ENCODE data around the gene WDR46.
"Not testable (repeated sequence)": the region's sequence is repeated elsewhere in the genome, so short reads cannot be mapped to it uniquely, and the experiment has no call there.

WDR46 gene

GRCh38 chr6:33273129-33273923, 15.7 kb downstream of the WDR46 start:
- Mint-ChIP-seq H3K9me3 (no peaks in the 10 kb centered on the region), H3K27ac (peak overlapping the region; percentile 100), H3K4me3 (peak overlapping the region; percentile 99), H3K27me3 (no peaks in the 10 kb centered on the region), H3K4me1 (peaks cover 68% of the 10 kb centered on the region), H3K36me3 (ENCODE audit: low read depth) (peaks cover 58% of the 10 kb centered on the region)
- ATAC-seq (no peak), DNase-seq (no peak)

- Mint-ChIP-seq H3K27me3 (no peaks in the 10 kb centered on the region), H3K4me1 (peaks cover 63% of the 10 kb centered on the region), H3K9me3 (no peaks in the 10 kb centered on the region), H3K36me3 (ENCODE audit: low read depth) (peaks cover 62% of the 10 kb centered on the region), H3K27ac (peak overlapping the region; percentile 100), H3K4me3 (peak overlapping the region; percentile 99)
- ATAC-seq: peak; percentile 1
- no peak for DNase-seq
Observed at GRCh38 chr6:33272275-33273128, 16.5 kb downstream of the WDR46 start.

- peak; percentile 83 for ATAC-seq
- peak within 1 kb of the TSS; percentile 100 for H3K27ac Mint-ChIP-seq
- peak; percentile 88 for DNase-seq
- peaks cover 60% of the 10 kb centered on the region for H3K4me1 Mint-ChIP-seq
- H3K36me3 Mint-ChIP-seq (ENCODE audit: low read depth): peaks cover 68% of the 10 kb centered on the region
- H3K4me3 Mint-ChIP-seq: peak within 1 kb of the TSS; percentile 99
- no peaks in the 10 kb centered on the region for H3K9me3 Mint-ChIP-seq
- H3K27me3 Mint-ChIP-seq: no peaks in the 10 kb centered on the region
Observed at GRCh38 chr6:33271468-33272274, 17.4 kb downstream of the WDR46 start, which contains the start of the genes RPS18 and VPS52. TSS of gene RPS18 (plus strand) at chr6:33272075. CDS start at chr6:33272120, 45 bp downstream. TSS of gene VPS52 (minus strand) at chr6:33271876. CDS start at chr6:33271675, 201 bp downstream.

GRCh38 chr6:33271117-33271467, 17.9 kb downstream of the WDR46 start:
- peak overlapping the region; percentile 100 for H3K27ac Mint-ChIP-seq
- DNase-seq (no peak), ATAC-seq (no peak)
- no peaks in the 10 kb centered on the region for H3K9me3 Mint-ChIP-seq
- no peaks in the 10 kb centered on the region for H3K27me3 Mint-ChIP-seq
- peaks cover 68% of the 10 kb centered on the region for H3K36me3 Mint-ChIP-seq (ENCODE audit: low read depth)
- peak overlapping the region; percentile 99 for H3K4me3 Mint-ChIP-seq
- H3K4me1 Mint-ChIP-seq: peaks cover 54% of the 10 kb centered on the region

- Mint-ChIP-seq H3K27me3 (no peaks in the 10 kb centered on the region), H3K9me3 (no peaks in the 10 kb centered on the region), H3K27ac (no peak overlapping the region), H3K36me3 (ENCODE audit: low read depth) (peaks cover 58% of the 10 kb centered on the region), H3K4me3 (no peak overlapping the region), H3K4me1 (no peaks in the 10 kb centered on the region)
- ATAC-seq: peak; percentile 26
- no peak for DNase-seq
Observed at GRCh38 chr6:33264015-33264414, 25.0 kb downstream of the WDR46 start.

GRCh38 chr6:33262490-33262889, 26.5 kb downstream of the WDR46 start:
- ATAC-seq, H3K27ac Mint-ChIP-seq, H3K27me3 Mint-ChIP-seq, DNase-seq, H3K4me1 Mint-ChIP-seq, H3K9me3 Mint-ChIP-seq, H3K4me3 Mint-ChIP-seq: not testable (repeated sequence)
- H3K36me3 Mint-ChIP-seq (ENCODE audit: low read depth): peaks cover 58% of the 10 kb centered on the region

- H3K36me3 Mint-ChIP-seq (ENCODE audit: low read depth): peaks cover 38% of the 10 kb centered on the region
- no peaks in the 10 kb centered on the region for H3K27me3 Mint-ChIP-seq
- H3K4me1 Mint-ChIP-seq: no peaks in the 10 kb centered on the region
- no peak for ATAC-seq
- no peaks in the 10 kb centered on the region for H3K9me3 Mint-ChIP-seq
- DNase-seq: no peak
- no peak overlapping the region for H3K27ac Mint-ChIP-seq
- H3K4me3 Mint-ChIP-seq: no peak overlapping the region
Observed at GRCh38 chr6:33259032-33259431, 30.0 kb downstream of the WDR46 start.

GRCh38 chr6:33254591-33254990, 34.4 kb downstream of the WDR46 start:
- DNase-seq (no peak), ATAC-seq (no peak)
- Mint-ChIP-seq H3K4me1 (peaks cover 30% of the 10 kb centered on the region), H3K9me3 (no peaks in the 10 kb centered on the region), H3K27me3 (no peaks in the 10 kb centered on the region), H3K27ac (no peak overlapping the region), H3K4me3 (no peak overlapping the region), H3K36me3 (ENCODE audit: low read depth) (peaks cover 35% of the 10 kb centered on the region)

- H3K4me1 Mint-ChIP-seq: peaks cover 44% of the 10 kb centered on the region
- peaks cover 27% of the 10 kb centered on the region for H3K36me3 Mint-ChIP-seq (ENCODE audit: low read depth)
- DNase-seq (no peak), ATAC-seq (no peak)
- no peak overlapping the region for H3K4me3 Mint-ChIP-seq
- peak overlapping the region; percentile 17 for H3K27ac Mint-ChIP-seq
- no peaks in the 10 kb centered on the region for H3K27me3 Mint-ChIP-seq
- no peaks in the 10 kb centered on the region for H3K9me3 Mint-ChIP-seq
Observed at GRCh38 chr6:33252759-33253158, 36.3 kb downstream of the WDR46 start.

- peaks cover 44% of the 10 kb centered on the region for H3K4me1 Mint-ChIP-seq
- peaks cover 24% of the 10 kb centered on the region for H3K36me3 Mint-ChIP-seq (ENCODE audit: low read depth)
- peaks cover 1% of the 10 kb centered on the region for H3K27me3 Mint-ChIP-seq
- H3K9me3 Mint-ChIP-seq: no peaks in the 10 kb centered on the region
- ATAC-seq (no peak), DNase-seq (no peak)
- peak overlapping the region; percentile 41 for H3K27ac Mint-ChIP-seq
- H3K4me3 Mint-ChIP-seq: peak overlapping the region; percentile 13
Observed at GRCh38 chr6:33251395-33252012, 37.5 kb downstream of the WDR46 start.

GRCh38 chr6:33250731-33251130, 38.3 kb downstream of the WDR46 start:
- Mint-ChIP-seq H3K27ac (peak overlapping the region; percentile 94), H3K27me3 (peaks cover 4% of the 10 kb centered on the region), H3K9me3 (no peaks in the 10 kb centered on the region), H3K36me3 (ENCODE audit: low read depth) (peaks cover 24% of the 10 kb centered on the region), H3K4me1 (peaks cover 44% of the 10 kb centered on the region), H3K4me3 (peak overlapping the region; percentile 90)
- DNase-seq (no peak), ATAC-seq (no peak)

GRCh38 chr6:33249732-33250630, 39.1 kb downstream of the WDR46 start:
- ATAC-seq (no peak), DNase-seq (peak; percentile 19)
- peaks cover 44% of the 10 kb centered on the region for H3K4me1 Mint-ChIP-seq
- peaks cover 4% of the 10 kb centered on the region for H3K27me3 Mint-ChIP-seq
- peaks cover 24% of the 10 kb centered on the region for H3K36me3 Mint-ChIP-seq (ENCODE audit: low read depth)
- H3K4me3 Mint-ChIP-seq: peak overlapping the region; percentile 90
- H3K9me3 Mint-ChIP-seq: no peaks in the 10 kb centered on the region
- H3K27ac Mint-ChIP-seq: peak overlapping the region; percentile 94

Data from activated naive CD8-positive, alpha-beta T cell treated with anti-CD3 and anti-CD28 coated beads, Interleukin-2, amount 50 U/mL, for 24 hours (primary cell).